H1 (cell line): ENCODE results near the gene XDH. TPM values are rescaled to one million over a fixed set of nuclear protein-coding genes. Genes with fewer than 3 reads are reported as not detected.

Experiments
- BRCA1 ChIP-seq: IDR thresholded peaks from 2 replicates; pipeline ENCODE4 v1.6.1; 2012; ENCODE audit warnings: low read depth, low read length, improper control_type of control experiment
- CTBP2 ChIP-seq: IDR thresholded peaks from 2 replicates; pipeline ENCODE4 v1.7.0; 2011; ENCODE audit warnings: borderline replicate concordance, mild to moderate bottlenecking, moderate library complexity, mixed read lengths, low read length; ENCODE audit not compliant: insufficient read depth, insufficient read length
- FOSL1 ChIP-seq: IDR thresholded peaks from 2 replicates; pipeline ENCODE4 v1.6.1; 2011; ENCODE audit warnings: mild to moderate bottlenecking, low read depth, low read length, moderate library complexity; ENCODE audit not compliant: insufficient read depth
- KDM5A ChIP-seq: fragments of 200-600 bp; IDR thresholded peaks from 2 replicates; pipeline ENCODE4 v1.7.1; 2012; ENCODE audit warnings: mild to moderate bottlenecking, low read length, inconsistent platforms, mixed read lengths
- SP1 ChIP-seq: IDR thresholded peaks from 2 replicates; pipeline ENCODE4 v1.6.1; 2011; ENCODE audit warnings: low read depth, low read length
- polyA plus RNA-seq, 7 experiments: library from polyadenylated mRNA; depleted of rRNA in 3 of 7; stranded (reverse) in 5 of 7; unstranded in 2 of 7; fragments of >200 nt in 5 of 7; fragments of 200-250 nt in 2 of 7; gene quantifications; 1 replicate in 5 of 7; 2 replicates in 1 of 7; 4 replicates in 1 of 7; pipeline versions ENCODE4 v1.2.1 to v1.2.3, GENCODE V29; 2011 to 2013; ENCODE audit warnings: missing spikeins in 2 of 7, mixed read lengths in 2 of 7
- total RNA-seq: library from RNA; stranded (reverse); fragmentation: NEBNext Ultra II Directional; extraction: Animal tissue kit (Norgen Biotek cat#: 25700); gene quantifications from 2 replicates; pipeline ENCODE4 v1.2.1, GENCODE V29; 2021
- TF ChIP-seq, protein P1 (sequence below), 3 experiments: IDR thresholded peaks; 1 replicate in 2 of 3; 2 replicates in 1 of 3; pipeline versions ENCODE4 v1.5.1 to v1.6.1; 2011; ENCODE audit warnings: low read length in 3 of 3, mild to moderate bottlenecking in 3 of 3, inconsistent platforms in 2 of 3, low read depth in 1 of 3, moderate library complexity in 1 of 3; ENCODE audit not compliant: insufficient read depth in 1 of 3; ENCODE audit errors: control extremely low read depth in 1 of 3
- TF ChIP-seq, protein P2 (sequence below): fragments of 300-600 bp; sonication (generic); IDR thresholded peaks from 2 replicates; pipeline ENCODE4 v1.7.1; 2012; ENCODE audit warnings: low read length, moderate library complexity, mild to moderate bottlenecking, inconsistent platforms; ENCODE audit not compliant: insufficient replicate concordance
- TF ChIP-seq, protein P3 (sequence below): IDR thresholded peaks from 2 replicates; pipeline ENCODE4 v1.6.1; 2011; ENCODE audit warnings: low read length, improper control_type of control experiment

Gene XDH
- total and polyA plus RNA-seq, 2 of the 8 experiments (the other 6 are each of a cell fraction or from before 2014, with no cell fraction given) = 0.68 to 1.2 TPM

DNA sequence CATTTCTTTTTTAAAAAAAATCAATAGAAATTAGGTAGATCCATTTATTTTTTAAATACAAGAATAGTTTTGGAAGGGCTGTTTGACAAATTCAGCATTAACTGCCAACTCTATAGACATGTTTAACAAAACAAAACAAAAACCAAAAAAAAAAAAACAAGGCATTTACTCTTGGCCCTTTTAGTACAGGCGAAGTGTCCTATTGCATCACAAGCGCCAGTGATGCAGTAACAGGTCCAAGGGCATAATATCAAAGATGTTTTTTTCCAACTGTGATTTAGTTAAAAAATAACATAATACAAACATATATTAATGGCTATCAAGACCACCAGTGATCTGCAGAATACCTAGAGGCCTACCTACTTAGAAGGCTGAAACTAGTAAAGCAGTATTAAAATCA lies 55.3 kb downstream of the XDH start (continued):
- TF ChIP-seq, protein P1, sequence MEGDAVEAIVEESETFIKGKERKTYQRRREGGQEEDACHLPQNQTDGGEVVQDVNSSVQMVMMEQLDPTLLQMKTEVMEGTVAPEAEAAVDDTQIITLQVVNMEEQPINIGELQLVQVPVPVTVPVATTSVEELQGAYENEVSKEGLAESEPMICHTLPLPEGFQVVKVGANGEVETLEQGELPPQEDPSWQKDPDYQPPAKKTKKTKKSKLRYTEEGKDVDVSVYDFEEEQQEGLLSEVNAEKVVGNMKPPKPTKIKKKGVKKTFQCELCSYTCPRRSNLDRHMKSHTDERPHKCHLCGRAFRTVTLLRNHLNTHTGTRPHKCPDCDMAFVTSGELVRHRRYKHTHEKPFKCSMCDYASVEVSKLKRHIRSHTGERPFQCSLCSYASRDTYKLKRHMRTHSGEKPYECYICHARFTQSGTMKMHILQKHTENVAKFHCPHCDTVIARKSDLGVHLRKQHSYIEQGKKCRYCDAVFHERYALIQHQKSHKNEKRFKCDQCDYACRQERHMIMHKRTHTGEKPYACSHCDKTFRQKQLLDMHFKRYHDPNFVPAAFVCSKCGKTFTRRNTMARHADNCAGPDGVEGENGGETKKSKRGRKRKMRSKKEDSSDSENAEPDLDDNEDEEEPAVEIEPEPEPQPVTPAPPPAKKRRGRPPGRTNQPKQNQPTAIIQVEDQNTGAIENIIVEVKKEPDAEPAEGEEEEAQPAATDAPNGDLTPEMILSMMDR (IDR thresholded peaks at IDR 0.05; ENCODE audit: control extremely low read depth in 1 of 3, insufficient read depth in 1 of 3, low read depth in 1 of 3, low read length in 3 of 3) = no peak
- no peak for TF ChIP-seq KDM5A
- no peak for TF ChIP-seq CTBP2
- no peak for TF ChIP-seq SP1
- no peak for TF ChIP-seq FOSL1
- no peak for TF ChIP-seq BRCA1
- TF ChIP-seq, protein P2, sequence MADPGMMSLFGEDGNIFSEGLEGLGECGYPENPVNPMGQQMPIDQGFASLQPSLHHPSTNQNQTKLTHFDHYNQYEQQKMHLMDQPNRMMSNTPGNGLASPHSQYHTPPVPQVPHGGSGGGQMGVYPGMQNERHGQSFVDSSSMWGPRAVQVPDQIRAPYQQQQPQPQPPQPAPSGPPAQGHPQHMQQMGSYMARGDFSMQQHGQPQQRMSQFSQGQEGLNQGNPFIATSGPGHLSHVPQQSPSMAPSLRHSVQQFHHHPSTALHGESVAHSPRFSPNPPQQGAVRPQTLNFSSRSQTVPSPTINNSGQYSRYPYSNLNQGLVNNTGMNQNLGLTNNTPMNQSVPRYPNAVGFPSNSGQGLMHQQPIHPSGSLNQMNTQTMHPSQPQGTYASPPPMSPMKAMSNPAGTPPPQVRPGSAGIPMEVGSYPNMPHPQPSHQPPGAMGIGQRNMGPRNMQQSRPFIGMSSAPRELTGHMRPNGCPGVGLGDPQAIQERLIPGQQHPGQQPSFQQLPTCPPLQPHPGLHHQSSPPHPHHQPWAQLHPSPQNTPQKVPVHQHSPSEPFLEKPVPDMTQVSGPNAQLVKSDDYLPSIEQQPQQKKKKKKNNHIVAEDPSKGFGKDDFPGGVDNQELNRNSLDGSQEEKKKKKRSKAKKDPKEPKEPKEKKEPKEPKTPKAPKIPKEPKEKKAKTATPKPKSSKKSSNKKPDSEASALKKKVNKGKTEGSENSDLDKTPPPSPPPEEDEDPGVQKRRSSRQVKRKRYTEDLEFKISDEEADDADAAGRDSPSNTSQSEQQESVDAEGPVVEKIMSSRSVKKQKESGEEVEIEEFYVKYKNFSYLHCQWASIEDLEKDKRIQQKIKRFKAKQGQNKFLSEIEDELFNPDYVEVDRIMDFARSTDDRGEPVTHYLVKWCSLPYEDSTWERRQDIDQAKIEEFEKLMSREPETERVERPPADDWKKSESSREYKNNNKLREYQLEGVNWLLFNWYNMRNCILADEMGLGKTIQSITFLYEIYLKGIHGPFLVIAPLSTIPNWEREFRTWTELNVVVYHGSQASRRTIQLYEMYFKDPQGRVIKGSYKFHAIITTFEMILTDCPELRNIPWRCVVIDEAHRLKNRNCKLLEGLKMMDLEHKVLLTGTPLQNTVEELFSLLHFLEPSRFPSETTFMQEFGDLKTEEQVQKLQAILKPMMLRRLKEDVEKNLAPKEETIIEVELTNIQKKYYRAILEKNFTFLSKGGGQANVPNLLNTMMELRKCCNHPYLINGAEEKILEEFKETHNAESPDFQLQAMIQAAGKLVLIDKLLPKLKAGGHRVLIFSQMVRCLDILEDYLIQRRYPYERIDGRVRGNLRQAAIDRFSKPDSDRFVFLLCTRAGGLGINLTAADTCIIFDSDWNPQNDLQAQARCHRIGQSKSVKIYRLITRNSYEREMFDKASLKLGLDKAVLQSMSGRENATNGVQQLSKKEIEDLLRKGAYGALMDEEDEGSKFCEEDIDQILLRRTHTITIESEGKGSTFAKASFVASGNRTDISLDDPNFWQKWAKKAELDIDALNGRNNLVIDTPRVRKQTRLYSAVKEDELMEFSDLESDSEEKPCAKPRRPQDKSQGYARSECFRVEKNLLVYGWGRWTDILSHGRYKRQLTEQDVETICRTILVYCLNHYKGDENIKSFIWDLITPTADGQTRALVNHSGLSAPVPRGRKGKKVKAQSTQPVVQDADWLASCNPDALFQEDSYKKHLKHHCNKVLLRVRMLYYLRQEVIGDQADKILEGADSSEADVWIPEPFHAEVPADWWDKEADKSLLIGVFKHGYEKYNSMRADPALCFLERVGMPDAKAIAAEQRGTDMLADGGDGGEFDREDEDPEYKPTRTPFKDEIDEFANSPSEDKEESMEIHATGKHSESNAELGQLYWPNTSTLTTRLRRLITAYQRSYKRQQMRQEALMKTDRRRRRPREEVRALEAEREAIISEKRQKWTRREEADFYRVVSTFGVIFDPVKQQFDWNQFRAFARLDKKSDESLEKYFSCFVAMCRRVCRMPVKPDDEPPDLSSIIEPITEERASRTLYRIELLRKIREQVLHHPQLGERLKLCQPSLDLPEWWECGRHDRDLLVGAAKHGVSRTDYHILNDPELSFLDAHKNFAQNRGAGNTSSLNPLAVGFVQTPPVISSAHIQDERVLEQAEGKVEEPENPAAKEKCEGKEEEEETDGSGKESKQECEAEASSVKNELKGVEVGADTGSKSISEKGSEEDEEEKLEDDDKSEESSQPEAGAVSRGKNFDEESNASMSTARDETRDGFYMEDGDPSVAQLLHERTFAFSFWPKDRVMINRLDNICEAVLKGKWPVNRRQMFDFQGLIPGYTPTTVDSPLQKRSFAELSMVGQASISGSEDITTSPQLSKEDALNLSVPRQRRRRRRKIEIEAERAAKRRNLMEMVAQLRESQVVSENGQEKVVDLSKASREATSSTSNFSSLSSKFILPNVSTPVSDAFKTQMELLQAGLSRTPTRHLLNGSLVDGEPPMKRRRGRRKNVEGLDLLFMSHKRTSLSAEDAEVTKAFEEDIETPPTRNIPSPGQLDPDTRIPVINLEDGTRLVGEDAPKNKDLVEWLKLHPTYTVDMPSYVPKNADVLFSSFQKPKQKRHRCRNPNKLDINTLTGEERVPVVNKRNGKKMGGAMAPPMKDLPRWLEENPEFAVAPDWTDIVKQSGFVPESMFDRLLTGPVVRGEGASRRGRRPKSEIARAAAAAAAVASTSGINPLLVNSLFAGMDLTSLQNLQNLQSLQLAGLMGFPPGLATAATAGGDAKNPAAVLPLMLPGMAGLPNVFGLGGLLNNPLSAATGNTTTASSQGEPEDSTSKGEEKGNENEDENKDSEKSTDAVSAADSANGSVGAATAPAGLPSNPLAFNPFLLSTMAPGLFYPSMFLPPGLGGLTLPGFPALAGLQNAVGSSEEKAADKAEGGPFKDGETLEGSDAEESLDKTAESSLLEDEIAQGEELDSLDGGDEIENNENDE = no peak
- TF ChIP-seq, protein P3, sequence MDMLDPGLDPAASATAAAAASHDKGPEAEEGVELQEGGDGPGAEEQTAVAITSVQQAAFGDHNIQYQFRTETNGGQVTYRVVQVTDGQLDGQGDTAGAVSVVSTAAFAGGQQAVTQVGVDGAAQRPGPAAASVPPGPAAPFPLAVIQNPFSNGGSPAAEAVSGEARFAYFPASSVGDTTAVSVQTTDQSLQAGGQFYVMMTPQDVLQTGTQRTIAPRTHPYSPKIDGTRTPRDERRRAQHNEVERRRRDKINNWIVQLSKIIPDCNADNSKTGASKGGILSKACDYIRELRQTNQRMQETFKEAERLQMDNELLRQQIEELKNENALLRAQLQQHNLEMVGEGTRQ = no peak
